ENCODE data around the gene LRRC36.

Gene LRRC36

DNA sequence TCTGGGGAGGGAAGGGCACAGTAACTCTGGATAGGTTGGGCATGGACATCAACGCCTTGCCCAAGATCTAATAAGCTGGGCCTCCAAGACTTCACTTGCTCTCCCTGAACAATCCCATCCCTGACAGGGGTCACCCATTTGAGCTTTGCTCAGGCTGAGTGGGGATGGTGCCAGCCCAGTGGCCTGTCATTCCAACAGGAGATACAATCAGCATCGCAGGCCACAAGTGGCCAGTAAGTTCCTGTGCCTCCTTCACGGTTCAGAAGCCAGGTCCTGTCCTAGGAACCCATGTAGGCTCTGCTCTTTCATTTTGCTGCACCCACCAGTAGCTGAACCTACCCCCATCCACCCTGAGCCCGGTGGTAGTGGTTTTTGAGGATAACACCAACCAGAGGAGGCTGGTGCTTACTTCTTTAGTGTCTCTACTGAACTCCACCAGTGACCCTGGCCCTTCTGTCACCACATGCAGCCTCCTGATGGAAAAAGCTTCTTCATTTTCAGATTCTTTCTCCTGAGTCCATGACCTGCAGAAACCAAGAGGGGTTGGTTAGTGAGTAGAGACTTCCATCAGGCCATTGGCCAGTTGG lies 32.4 kb upstream of the LRRC36 start:
- DNase-seq = no peak

- no peak for DNase-seq
Measured at GRCh38 chr16:67294938-67295361, 31.7 kb upstream of the LRRC36 start.

DNA sequence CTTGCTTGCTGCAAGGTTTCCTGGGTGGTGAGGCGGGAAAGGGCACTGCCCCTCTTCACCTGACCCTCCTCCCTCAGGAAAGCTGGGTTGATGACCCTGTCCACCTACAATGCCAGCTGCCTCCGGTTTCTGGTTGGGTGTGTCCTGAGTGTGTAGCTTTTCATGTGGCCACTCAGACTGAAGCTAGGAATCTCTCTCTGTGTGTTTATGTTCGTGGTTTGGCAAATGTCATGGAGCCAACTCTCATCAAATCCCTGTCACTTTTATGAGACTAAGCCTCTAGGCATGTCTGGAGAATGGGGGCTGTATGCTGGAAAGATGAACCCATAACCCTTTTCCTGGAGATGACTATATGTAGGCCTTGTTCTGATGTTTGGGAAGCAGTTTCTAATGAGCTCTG lies 30.2 kb upstream of the LRRC36 start:
- no peak for DNase-seq

DNA sequence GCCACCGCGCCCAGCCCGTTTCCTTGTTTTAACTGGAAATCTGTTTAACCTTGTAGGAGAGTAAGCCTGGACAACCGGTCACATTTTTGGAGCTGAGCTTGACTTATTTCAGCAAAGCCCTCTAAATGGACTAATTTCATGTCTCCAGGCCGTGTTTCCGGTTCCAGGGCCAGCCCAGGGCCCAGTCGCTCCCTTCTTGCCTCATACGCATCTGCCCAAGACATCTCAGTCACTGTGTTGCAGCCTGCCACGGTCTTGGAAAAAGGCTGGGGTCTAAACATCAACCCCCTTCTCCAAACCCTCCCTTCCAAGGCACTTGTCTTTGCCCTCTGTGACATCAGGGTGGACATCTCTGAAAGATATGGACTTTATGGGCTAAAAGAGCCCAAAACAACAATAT lies 28.3 kb upstream of the LRRC36 start:
- no peak for DNase-seq

- no peak for DNase-seq
Measured at GRCh38 chr16:67299269-67299668, 27.3 kb upstream of the LRRC36 start.

DNA sequence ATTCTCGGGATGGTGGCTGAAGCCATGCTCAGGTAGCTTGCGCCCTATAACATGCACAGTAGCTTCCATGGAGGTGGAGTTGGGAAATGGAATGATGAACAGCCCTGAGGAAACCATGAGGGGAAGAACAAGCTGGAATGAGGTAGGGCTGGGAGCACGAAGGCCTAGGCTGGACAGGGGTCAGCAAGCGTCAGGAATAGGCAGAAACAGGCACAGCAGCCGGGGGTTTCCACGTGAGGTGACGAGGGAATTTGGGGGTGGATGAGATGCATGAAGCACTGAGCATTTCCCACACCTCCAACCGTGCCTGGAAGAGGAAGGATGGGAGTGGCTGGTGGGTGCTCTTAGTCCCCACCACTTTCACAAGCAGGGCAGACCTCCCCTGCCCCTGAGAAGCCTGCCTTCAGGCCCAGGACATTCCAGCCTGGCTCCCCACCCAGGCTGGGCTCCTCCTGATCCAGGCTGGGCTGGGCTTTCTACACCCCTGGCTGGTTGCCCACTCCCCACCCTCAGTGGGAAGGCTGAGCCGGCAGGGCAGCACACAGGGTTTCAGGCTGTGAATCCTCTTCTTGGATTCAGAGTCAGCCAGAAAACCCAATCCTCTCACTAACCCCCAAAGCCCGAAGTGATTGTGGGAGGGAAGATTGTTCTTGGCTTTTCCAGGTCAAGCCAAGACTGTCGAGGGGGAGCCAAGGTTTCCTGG lies 25.4 kb upstream of the LRRC36 start:
- no peak for DNase-seq

- DNase-seq = no peak
Measured at GRCh38 chr16:67302076-67302475, 24.5 kb upstream of the LRRC36 start.

DNA sequence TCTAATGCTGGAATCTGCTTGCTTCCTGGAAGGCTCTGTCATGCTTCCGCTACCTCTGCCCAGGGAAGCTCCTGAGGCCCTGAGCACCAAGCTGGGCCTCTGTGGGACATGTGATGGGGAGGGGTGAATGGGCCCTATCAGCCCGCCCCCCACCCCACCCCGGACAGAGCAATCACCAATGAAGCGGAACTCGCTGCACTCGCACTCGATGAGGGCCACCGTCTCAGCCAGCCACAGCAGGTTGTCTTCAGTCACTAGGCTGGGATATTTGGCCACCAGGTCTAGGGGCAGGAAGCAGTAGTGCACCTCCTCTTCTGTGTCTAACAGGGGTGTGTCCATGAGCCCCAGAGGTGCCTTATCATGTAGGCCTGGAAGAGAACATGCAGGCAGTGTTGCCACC lies 23.6 kb upstream of the LRRC36 start:
- DNase-seq = no peak

GRCh38 chr16:67304020-67304419 lies 22.6 kb upstream of the LRRC36 start:
- DNase-seq = no peak

GRCh38 chr16:67305216-67306071 lies 21.2 kb upstream of the LRRC36 start:
- DNase-seq = no peak

- DNase-seq = no peak
Measured at GRCh38 chr16:67310561-67310960, 16.1 kb upstream of the LRRC36 start.

DNA sequence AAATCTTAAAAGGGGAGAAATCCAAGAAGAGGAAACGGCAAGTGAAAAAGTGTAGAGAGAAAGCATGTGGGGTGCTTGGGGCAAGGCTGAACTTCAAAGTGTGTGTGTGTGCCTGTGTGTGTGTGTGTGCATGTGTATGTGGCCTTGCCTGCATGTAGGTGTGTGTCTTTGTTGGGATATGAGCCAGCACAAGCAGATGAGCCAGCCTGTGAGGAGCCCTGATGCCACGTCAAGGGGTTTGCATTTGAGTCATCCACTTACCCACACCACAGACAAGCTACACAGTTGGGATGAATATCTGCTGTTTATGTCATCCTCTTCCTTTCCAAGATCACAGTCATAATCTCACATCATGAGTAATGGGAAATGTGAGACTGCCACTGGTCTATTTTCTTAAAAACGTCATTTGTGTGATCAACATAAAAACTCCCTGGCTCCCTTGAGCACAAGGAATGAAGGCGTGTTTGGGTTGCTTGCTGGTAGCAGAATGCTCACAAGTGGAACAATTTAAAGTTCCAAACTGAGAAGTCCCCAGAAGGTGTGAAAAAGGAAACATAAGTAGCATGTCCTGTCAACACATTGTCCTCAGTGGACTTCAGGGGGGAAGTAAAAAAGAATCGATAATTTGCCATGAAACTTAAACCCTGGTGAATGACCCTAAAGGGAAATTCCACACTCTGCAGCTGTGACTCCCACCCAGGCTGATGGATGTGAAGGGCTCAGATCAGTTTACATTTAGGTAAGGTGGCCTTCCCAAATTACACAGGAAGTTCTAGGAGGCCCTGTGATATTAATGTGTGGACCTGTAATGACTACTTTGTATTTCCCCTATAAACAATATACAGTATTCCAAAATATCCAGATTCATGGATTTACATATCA lies 14.8 kb upstream of the LRRC36 start:
- DNase-seq = no peak

DNA sequence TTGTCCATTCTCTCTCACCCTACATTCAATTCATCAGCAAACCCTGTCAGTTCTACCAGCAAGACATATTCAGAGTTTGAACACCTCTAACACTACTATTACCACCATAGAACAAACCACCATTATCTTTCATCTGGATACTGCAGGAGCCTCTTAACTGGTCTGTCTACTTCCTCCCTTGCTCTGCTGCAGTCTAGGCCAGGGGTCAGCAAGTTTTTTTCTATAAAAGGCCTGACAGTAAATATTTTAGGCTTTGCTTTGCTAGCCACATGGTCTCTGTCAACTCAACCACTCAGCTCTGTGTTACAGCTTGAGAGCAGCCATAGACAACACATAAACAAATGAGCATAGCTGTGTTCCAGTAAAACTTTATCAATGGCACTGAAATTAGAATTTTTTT lies 13.9 kb upstream of the LRRC36 start:
- no peak for DNase-seq

GRCh38 chr16:67317853-67318252 lies 8.8 kb upstream of the LRRC36 start:
- DNase-seq = no peak

DNA sequence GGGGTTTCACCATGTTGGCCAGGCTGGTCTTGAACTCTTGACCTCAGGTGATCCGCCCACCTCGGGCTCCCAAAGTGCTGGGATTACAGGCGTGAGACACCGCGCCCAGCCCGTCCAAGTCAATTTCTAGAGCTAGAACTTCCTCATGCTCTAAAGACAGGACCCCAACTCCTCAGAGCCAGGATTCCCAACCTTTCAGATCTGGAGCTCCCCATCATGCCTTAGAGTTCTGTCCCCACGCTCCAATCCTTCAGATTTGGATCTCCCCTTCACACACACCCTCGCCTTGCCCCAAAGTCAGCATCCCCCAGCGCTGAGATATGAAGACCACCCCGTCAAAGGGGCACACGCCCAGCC lies 522 bp upstream of the LRRC36 start:
- no peak for DNase-seq

DNA sequence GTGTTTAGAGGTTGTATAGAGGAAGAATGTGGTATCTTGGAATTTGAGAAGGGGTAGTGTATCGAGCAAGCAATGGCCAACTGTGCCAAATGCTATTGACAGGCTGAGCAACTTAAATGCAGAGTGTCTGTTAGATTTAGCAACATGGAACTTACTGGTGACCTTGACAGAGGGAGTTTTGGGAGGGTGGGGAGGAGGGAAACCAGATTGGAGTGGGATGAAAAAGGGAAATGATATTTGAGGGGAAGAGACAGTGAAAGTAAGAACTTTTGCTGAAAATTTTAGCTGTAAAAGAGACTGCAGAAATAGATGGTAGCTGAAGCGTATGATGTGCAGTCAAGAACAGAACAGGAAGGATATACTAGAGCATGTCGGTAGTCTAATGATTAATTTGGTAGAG lies 1.1 kb downstream of the LRRC36 start:
- no peak for DNase-seq

- no peak for DNase-seq
Measured at GRCh38 chr16:67329901-67330300, 3.3 kb downstream of the LRRC36 start.

GRCh38 chr16:67333315-67333714 lies 6.7 kb downstream of the LRRC36 start:
- no peak for DNase-seq

DNA sequence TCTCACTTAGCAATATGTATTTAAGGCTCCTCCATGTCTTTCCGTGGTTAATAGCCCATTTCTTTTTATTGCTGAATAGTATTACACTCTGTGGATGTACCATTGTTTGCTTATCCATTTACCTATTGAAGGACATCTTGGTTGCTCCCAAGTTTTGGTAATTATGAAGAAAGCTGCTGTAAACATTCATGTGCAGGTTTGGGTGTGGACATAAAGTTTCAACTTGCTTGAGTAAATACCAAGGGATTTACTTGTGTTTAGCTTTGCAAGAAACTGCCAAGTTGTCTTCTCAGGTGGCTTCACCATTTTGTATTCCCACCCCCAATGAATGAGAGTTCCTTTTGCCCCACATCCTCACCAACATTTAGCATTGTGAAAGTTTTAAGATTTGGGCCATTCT lies 9.5 kb downstream of the LRRC36 start:
- DNase-seq = no peak

- DNase-seq = no peak
Measured at GRCh38 chr16:67336648-67337047, 10.0 kb downstream of the LRRC36 start.

DNA sequence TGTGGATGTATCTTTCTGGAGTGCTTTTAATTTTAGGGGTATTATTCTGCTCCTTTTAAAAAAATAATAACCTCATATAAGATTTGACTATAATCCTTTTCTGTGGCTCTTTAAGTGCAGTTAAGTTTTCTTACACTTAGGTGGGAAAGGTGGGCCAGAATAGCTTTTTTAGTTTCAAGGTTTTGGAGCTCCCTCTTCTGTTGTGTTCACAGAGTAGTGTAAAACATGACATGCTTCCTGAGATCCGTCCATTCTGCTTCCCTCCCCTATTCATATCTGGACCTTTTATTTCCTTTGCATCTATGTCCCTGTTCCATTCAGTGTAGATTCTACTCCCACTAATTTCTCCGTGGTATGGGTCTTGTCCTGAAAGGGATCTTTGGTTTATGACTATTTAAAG lies 12.8 kb downstream of the LRRC36 start:
- no peak for DNase-seq

GRCh38 chr16:67341250-67341649 lies 14.6 kb downstream of the LRRC36 start:
- DNase-seq = no peak

GRCh38 chr16:67342616-67343015 lies 16.0 kb downstream of the LRRC36 start:
- no peak for DNase-seq
